ENCODE measurements around the gene CCDC83.

The CCDC83 gene

DNA sequence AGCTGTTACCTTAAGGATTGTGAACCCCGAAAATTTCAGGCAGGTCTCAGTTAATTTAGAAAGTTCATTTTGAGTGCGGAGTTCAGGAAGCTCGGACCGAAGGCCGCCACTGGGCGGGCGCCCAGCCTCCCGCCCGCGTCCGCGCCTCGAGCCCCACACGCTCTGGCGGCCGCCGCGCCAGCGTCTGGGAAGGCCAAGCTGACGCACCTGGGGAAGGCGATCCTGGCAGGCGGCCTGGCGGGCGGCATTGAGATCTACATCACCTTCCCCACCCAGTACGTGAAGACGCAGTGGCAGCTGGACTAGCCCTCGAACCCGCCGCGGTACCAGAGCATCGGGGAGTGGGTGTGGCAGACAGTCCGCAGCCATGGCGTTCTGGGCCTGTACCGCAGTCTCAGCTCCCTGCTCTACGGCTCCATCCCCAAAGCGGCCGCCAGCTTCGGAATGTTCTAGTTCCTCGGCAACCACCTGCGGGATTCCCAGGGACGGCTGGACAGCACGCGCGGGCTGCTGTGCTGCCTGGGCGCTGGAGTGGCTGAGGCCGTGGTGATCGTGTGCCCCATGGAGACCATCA lies 79.5 kb downstream of the CCDC83 start:
- H3K9me3 ChIP-seq (ENCODE audit: low read depth, low read length): no peaks in the 10 kb centered on the region
- H3K27ac ChIP-seq: no peak overlapping the region
- H3K4me3 ChIP-seq: no peak overlapping the region
- no peak for DNase-seq (ENCODE audit: low read depth, low spot score)
- no peak for TF ChIP-seq EZH2 (IDR thresholded peaks at IDR 0.05)
- TF ChIP-seq POLR2AphosphoS5 (IDR thresholded peaks at IDR 0.05; ENCODE audit: borderline replicate concordance, low read depth, low read length): no peak
- TF ChIP-seq FOXP2 (optimal IDR thresholded peaks at IDR 0.05; ENCODE audit: control extremely low read depth, extremely low read length, insufficient read depth): no peak
- no peaks in the 10 kb centered on the region for H3K36me3 ChIP-seq (ENCODE audit: insufficient read depth, low read length)
- H3K9ac ChIP-seq (ENCODE audit: insufficient read length): no peak overlapping the region

DNA sequence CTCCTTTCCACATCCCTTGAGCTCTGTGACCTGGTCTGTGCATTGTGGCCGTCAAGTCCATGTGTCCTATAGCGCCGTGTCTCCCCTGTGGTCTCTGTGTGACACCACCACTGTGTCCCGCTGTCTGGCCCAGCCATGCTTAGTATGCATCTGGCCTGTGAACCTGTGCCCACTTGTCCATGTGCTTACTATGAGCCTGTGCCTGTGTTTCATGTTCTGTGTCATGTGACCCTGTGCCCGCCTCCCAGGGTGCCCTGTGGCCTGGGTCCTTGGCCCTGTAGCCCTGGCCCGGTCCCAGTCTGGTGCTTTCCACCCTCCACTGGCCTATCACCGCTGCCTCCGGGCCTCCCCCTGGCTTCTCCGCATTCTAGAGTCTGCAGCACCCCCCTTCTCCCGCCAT lies 80.6 kb downstream of the CCDC83 start:
- TF ChIP-seq POLR2AphosphoS5 (IDR thresholded peaks at IDR 0.05; ENCODE audit: borderline replicate concordance, low read depth, low read length) (no peak), EZH2 (IDR thresholded peaks at IDR 0.05) (no peak), FOXP2 (optimal IDR thresholded peaks at IDR 0.05; ENCODE audit: control extremely low read depth, extremely low read length, insufficient read depth) (no peak)
- Histone ChIP-seq H3K4me3 (no peak overlapping the region), H3K36me3 (ENCODE audit: insufficient read depth, low read length) (no peaks in the 10 kb centered on the region), H3K9me3 (ENCODE audit: low read depth, low read length) (no peaks in the 10 kb centered on the region), H3K27ac (no peak overlapping the region), H3K9ac (ENCODE audit: insufficient read length) (no peak overlapping the region)
- no peak for DNase-seq (ENCODE audit: low read depth, low spot score)

DNA sequence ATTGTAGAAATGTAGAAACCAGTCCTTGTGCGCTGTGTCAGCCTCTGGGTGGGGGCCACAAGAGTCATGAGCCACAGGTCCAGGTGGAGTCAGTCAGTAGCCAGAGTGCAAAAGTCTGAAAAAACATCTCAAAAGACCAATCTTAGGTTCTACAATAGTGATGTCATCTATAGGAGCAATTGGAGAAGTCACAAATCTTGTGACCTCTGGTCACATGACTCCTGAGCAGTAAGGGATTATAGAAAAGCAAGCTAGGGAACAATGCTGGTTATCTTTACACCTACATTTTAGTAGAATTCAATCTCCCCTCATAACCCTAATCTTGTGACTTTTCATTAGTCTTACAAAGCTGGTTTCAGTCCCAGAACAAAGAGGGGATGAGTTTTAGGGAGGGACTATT lies 82.7 kb downstream of the CCDC83 start:
- no peak for DNase-seq (ENCODE audit: low read depth, low spot score)
- Histone ChIP-seq H3K9me3 (ENCODE audit: low read depth, low read length) (no peaks in the 10 kb centered on the region), H3K36me3 (ENCODE audit: insufficient read depth, low read length) (no peaks in the 10 kb centered on the region), H3K9ac (ENCODE audit: insufficient read length) (no peak overlapping the region), H3K27ac (no peak overlapping the region), H3K4me3 (no peak overlapping the region)
- no peak for TF ChIP-seq POLR2AphosphoS5 (IDR thresholded peaks at IDR 0.05; ENCODE audit: borderline replicate concordance, low read depth, low read length)
- TF ChIP-seq FOXP2 (optimal IDR thresholded peaks at IDR 0.05; ENCODE audit: control extremely low read depth, extremely low read length, insufficient read depth): no peak
- TF ChIP-seq EZH2 (IDR thresholded peaks at IDR 0.05): no peak

DNA sequence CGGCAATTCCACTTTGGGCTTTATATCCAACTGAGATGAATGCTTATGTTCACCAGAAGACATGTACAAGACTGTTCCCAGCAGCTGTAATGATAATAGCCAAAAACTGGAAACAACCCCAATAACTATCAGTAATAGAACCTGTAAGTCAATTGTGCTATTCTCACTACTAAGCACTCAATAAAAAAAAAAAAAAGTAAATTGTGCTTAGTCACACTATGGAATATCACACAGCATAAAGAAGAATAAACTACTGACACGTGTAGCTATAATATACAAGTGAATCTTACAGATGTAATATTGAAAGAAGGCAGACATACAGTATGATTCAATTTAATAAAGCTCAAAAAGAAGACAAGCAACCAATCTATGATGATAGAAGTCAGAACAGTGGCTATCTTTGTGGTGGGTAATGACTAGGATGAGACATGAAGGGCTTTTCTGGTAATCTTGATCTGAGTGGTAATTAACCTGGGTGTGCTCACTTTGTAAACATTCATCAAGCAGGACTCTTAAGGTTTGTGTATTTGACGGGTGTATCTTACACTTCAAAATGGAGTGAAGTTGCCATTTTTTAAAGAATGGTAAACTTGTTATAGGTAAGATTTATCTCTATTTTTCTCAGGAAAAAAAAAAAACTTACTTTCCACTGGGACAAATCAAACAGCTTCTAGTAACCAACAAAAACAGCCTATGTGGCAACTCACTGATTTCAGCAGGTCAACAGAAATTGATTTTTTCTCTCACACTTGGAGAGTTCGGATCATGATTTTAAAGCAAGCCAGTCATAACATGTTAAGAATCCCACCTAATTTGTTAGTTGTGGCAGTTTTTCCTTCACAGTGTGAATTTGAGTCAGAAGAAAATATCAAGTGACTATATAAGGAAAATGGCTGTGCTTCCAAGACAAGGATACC lies 84.2 kb downstream of the CCDC83 start:
- H3K36me3 ChIP-seq (ENCODE audit: insufficient read depth, low read length): no peaks in the 10 kb centered on the region
- no peaks in the 10 kb centered on the region for H3K9me3 ChIP-seq (ENCODE audit: low read depth, low read length)
- H3K9ac ChIP-seq (ENCODE audit: insufficient read length): no peak overlapping the region
- H3K27ac ChIP-seq: no peak overlapping the region
- TF ChIP-seq EZH2 (IDR thresholded peaks at IDR 0.05) (no peak), POLR2AphosphoS5 (IDR thresholded peaks at IDR 0.05; ENCODE audit: borderline replicate concordance, low read depth, low read length) (no peak), FOXP2 (optimal IDR thresholded peaks at IDR 0.05; ENCODE audit: control extremely low read depth, extremely low read length, insufficient read depth) (no peak)
- DNase-seq (ENCODE audit: low read depth, low spot score): no peak
- no peak overlapping the region for H3K4me3 ChIP-seq

DNA sequence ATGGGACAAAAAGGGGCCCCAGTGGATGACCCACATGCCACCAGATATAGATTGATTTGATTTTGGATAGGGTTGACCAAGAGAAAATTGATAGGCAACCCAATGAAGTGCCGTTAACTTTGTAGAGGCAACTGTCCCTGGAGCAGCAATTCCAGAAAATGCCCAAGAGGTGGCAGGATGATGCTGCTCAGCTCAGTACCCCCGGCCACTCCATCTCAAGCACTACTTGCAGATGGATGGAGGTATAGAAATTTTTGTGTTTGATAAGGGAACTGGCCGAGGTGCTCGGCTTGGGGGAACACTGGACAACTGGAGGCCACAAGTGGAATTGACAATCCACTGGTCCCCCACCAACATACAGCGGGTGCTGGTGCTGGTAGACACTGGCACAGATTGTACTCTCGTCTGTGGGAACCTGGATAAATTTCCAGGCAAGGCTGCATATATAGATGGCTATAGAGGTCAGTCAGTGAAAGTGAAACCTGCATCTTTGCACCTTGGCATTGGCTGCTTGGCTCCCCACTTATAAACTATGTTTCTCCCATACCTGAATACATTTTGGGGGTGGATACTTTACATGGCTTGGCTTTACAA lies 86.3 kb downstream of the CCDC83 start:
- TF ChIP-seq EZH2 (IDR thresholded peaks at IDR 0.05) (no peak), POLR2AphosphoS5 (IDR thresholded peaks at IDR 0.05; ENCODE audit: borderline replicate concordance, low read depth, low read length) (no peak), FOXP2 (optimal IDR thresholded peaks at IDR 0.05; ENCODE audit: control extremely low read depth, extremely low read length, insufficient read depth) (no peak)
- DNase-seq (ENCODE audit: low read depth, low spot score): no peak
- H3K4me3 ChIP-seq: no peak overlapping the region
- no peak overlapping the region for H3K27ac ChIP-seq
- H3K9ac ChIP-seq (ENCODE audit: insufficient read length): no peak overlapping the region
- H3K36me3 ChIP-seq (ENCODE audit: insufficient read depth, low read length): no peaks in the 10 kb centered on the region
- no peaks in the 10 kb centered on the region for H3K9me3 ChIP-seq (ENCODE audit: low read depth, low read length)

- no peak overlapping the region for H3K27ac ChIP-seq
- no peak for TF ChIP-seq POLR2AphosphoS5 (IDR thresholded peaks at IDR 0.05; ENCODE audit: borderline replicate concordance, low read depth, low read length)
- no peak for TF ChIP-seq EZH2 (IDR thresholded peaks at IDR 0.05)
- TF ChIP-seq FOXP2 (optimal IDR thresholded peaks at IDR 0.05; ENCODE audit: control extremely low read depth, extremely low read length, insufficient read depth): no peak
- DNase-seq (ENCODE audit: low read depth, low spot score): no peak
- H3K36me3 ChIP-seq (ENCODE audit: insufficient read depth, low read length): no peaks in the 10 kb centered on the region
- H3K4me3 ChIP-seq: no peak overlapping the region
- no peak overlapping the region for H3K9ac ChIP-seq (ENCODE audit: insufficient read length)
- no peaks in the 10 kb centered on the region for H3K9me3 ChIP-seq (ENCODE audit: low read depth, low read length)
Measured at GRCh38 chr11:85945296-85945695, 90.1 kb downstream of the CCDC83 start.

DNA sequence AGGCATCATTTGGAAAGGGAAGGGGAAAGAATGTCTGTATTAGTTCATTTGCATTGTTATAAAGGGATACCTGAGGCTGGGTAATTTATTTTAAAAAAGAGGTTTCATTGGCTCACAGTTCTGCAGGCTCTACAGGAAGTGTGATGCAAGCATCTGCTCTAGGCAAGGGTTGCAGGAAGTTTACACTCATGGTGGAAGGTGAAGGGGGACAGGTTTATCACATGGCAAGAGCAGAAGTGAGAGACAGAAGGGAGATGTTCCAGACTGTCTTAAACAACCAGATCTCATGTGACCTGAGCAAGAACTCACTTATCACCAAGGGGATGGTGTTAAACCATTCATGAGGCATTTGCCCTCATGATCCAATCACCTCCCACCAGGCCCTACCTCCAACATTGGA lies 90.6 kb downstream of the CCDC83 start:
- Histone ChIP-seq H3K4me3 (no peak overlapping the region), H3K9me3 (ENCODE audit: low read depth, low read length) (no peaks in the 10 kb centered on the region), H3K27ac (no peak overlapping the region), H3K9ac (ENCODE audit: insufficient read length) (no peak overlapping the region), H3K36me3 (ENCODE audit: insufficient read depth, low read length) (no peaks in the 10 kb centered on the region)
- no peak for DNase-seq (ENCODE audit: low read depth, low spot score)
- TF ChIP-seq FOXP2 (optimal IDR thresholded peaks at IDR 0.05; ENCODE audit: control extremely low read depth, extremely low read length, insufficient read depth) (no peak), POLR2AphosphoS5 (IDR thresholded peaks at IDR 0.05; ENCODE audit: borderline replicate concordance, low read depth, low read length) (no peak)

- no peaks in the 10 kb centered on the region for H3K9me3 ChIP-seq (ENCODE audit: low read depth, low read length)
- no peak for TF ChIP-seq EZH2 (IDR thresholded peaks at IDR 0.05)
- TF ChIP-seq FOXP2 (optimal IDR thresholded peaks at IDR 0.05; ENCODE audit: control extremely low read depth, extremely low read length, insufficient read depth): no peak
- no peak for TF ChIP-seq POLR2AphosphoS5 (IDR thresholded peaks at IDR 0.05; ENCODE audit: borderline replicate concordance, low read depth, low read length)
- DNase-seq (ENCODE audit: low read depth, low spot score): no peak
- H3K36me3 ChIP-seq (ENCODE audit: insufficient read depth, low read length): no peaks in the 10 kb centered on the region
- H3K27ac ChIP-seq: no peak overlapping the region
- H3K4me3 ChIP-seq: no peak overlapping the region
- H3K9ac ChIP-seq (ENCODE audit: insufficient read length): no peak overlapping the region
Measured at GRCh38 chr11:85946221-85946620, 91.0 kb downstream of the CCDC83 start.

All from SK-N-MC (cell line).